ENCODE data around the gene GPR155. TPM values are rescaled to one million over a fixed set of nuclear protein-coding genes. Genes with fewer than 3 reads are reported as not detected.

Gene GPR155
- polyA plus RNA-seq, 1 donor (not counting 4 experiments of a cell fraction or from before 2014, with no cell fraction given) = 15.7 TPM

DNA sequence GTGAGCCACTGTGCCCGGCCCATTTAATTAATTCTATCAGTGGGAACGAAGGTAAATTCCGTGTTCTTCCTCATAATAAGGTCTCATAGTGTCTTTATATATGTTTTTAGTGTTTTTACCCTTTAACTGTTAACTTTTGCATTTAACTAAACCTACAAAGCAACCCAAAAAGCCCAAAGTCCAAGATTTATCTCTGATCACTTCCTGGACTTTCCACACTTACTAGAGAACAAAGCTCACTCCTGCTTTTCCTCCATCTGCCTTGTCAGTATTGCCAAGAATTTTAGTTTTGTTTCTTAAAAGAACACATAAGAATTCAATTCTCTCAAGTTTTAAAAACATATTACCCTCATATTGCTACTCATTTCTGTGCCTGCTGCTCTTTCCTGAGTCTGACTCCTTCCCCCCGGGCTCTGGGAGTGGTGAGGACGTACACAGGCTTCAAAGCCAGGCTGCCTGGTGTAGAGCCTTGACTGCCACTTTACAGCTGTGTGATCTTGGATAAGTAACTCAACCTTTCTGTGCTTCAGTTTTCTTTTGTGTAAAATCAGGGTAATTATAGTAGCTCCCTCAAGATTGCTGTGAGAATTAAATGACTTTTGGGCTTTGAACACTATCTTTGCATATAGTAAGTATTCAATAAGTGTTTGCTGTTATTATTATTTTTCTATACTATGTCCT is 24.9 kb upstream of the GPR155 start:
- dilution Hi-C loops (cut with MboI; ENCODE audit: extremely low pct_ligation_motif_present, low sequenced_read_pairs) = no loop called here
- Histone ChIP-seq H2AFZ (ENCODE audit: control insufficient read depth, low read length) (no peak overlapping the region), H3K9me3 (ENCODE audit: control insufficient read depth, low read depth, low read length) (peaks cover 2% of the 10 kb centered on the region), H3K4me3 (ENCODE audit: control insufficient read depth in 2 of 3, extremely low read depth in 1 of 3, insufficient read depth in 2 of 3, low read depth in 1 of 3, low read length in 3 of 3) (no peak overlapping the region), H3K36me3 (ENCODE audit: control insufficient read depth in 2 of 2, extremely low read depth in 1 of 2, insufficient read depth in 2 of 2, low read length in 2 of 2) (no peaks in the 10 kb centered on the region), H3K9me1 (ENCODE audit: control insufficient read depth, extremely low read depth, insufficient read depth, low read length) (no peaks in the 10 kb centered on the region), H3K27me3 (ENCODE audit: control insufficient read depth, extremely low read depth, insufficient read depth, low read length) (no peaks in the 10 kb centered on the region), H3K79me2 (ENCODE audit: control insufficient read depth, insufficient read depth, low read length) (no peaks in the 10 kb centered on the region), H3K4me2 (ENCODE audit: control insufficient read depth, extremely low read depth, insufficient read depth, low read depth, low read length) (no peak overlapping the region), H4K20me1 (ENCODE audit: control insufficient read depth, extremely low read depth, insufficient read depth, low read length) (no peaks in the 10 kb centered on the region), H3K27ac (ENCODE audit: control insufficient read depth, insufficient read depth, low read length) (no peak overlapping the region), H3K9ac (ENCODE audit: control insufficient read depth, extremely low read depth, insufficient read depth, low read length) (no peak overlapping the region), H3K4me1 (ENCODE audit: control insufficient read depth, extremely low read depth, insufficient read depth, low read length) (no peaks in the 10 kb centered on the region)
- no peak for DNase-seq (ENCODE audit: low read depth, low spot score)
- no peak for TF ChIP-seq CTCF (optimal IDR thresholded peaks at IDR 0.05 in 1 of 3, IDR thresholded peaks at IDR 0.05 in 1 of 3, conservative IDR thresholded peaks at IDR 0.05 in 1 of 3; ENCODE audit: extremely low read depth in 1 of 3, insufficient read depth in 2 of 3, low read length in 3 of 3)
- no peak for FAIRE-seq

DNA sequence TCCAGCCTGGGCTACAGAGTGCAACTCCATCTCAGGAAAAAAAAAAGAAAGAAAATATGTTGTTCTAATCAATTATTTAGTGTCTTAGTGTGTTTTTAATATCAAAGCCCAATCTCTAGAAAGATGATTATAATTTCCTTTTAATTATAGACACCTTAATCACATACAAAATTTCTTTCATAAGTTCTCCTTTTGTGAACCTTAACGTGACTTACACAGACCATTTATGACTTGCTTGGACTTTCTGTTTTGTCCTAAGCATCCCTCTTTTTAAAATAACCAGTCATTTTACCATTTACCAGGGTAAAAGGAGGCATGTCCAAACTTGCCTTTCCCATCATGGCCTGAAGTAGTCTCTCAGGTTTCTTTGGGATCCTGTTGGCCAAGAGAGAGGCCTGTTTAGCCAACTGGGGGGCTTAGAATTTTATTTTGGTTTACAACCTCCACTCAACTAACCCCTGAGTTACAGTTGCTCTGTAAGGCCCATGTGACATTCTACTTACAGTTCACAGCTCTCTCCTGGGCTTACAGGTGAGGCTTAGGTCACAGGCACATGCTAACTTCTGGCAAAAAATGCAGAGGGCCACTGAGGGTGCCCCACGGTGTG is 23.9 kb upstream of the GPR155 start:
- DNase-seq (ENCODE audit: low read depth, low spot score) = no peak
- FAIRE-seq = no peak

More for the DNA sequence above, 23.9 kb upstream of the GPR155 start:
- dilution Hi-C loops (cut with MboI; ENCODE audit: extremely low pct_ligation_motif_present, low sequenced_read_pairs) = no loop called here
- Histone ChIP-seq H4K20me1 (ENCODE audit: control insufficient read depth, extremely low read depth, insufficient read depth, low read length) (no peaks in the 10 kb centered on the region), H2AFZ (ENCODE audit: control insufficient read depth, low read length) (no peak overlapping the region), H3K4me1 (ENCODE audit: control insufficient read depth, extremely low read depth, insufficient read depth, low read length) (no peaks in the 10 kb centered on the region), H3K9ac (ENCODE audit: control insufficient read depth, extremely low read depth, insufficient read depth, low read length) (no peak overlapping the region), H3K9me1 (ENCODE audit: control insufficient read depth, extremely low read depth, insufficient read depth, low read length) (no peaks in the 10 kb centered on the region), H3K4me2 (ENCODE audit: control insufficient read depth, extremely low read depth, insufficient read depth, low read depth, low read length) (no peak overlapping the region), H3K79me2 (ENCODE audit: control insufficient read depth, insufficient read depth, low read length) (no peaks in the 10 kb centered on the region), H3K27me3 (ENCODE audit: control insufficient read depth, extremely low read depth, insufficient read depth, low read length) (no peaks in the 10 kb centered on the region), H3K9me3 (ENCODE audit: control insufficient read depth, low read depth, low read length) (peaks cover 2% of the 10 kb centered on the region), H3K36me3 (ENCODE audit: control insufficient read depth in 2 of 2, extremely low read depth in 1 of 2, insufficient read depth in 2 of 2, low read length in 2 of 2) (no peaks in the 10 kb centered on the region), H3K27ac (ENCODE audit: control insufficient read depth, insufficient read depth, low read length) (no peak overlapping the region), H3K4me3 (ENCODE audit: control insufficient read depth in 2 of 3, extremely low read depth in 1 of 3, insufficient read depth in 2 of 3, low read depth in 1 of 3, low read length in 3 of 3) (no peak overlapping the region)
- TF ChIP-seq CTCF (optimal IDR thresholded peaks at IDR 0.05 in 1 of 3, IDR thresholded peaks at IDR 0.05 in 1 of 3, conservative IDR thresholded peaks at IDR 0.05 in 1 of 3; ENCODE audit: extremely low read depth in 1 of 3, insufficient read depth in 2 of 3, low read length in 3 of 3) (no peak), EZH2 (IDR thresholded peaks at IDR 0.05; ENCODE audit: low read length) (no peak)

Measured in keratinocyte (primary cell).